Small intestine (tissue), 7 donors: ENCODE measurements around the gene CREB3L4. TPM values are rescaled to one million over a fixed set of nuclear protein-coding genes. Genes with fewer than 3 reads are reported as not detected.
"Not testable (repeated sequence)": the region's sequence is repeated elsewhere in the genome, so short reads cannot be mapped to it uniquely, and the experiment has no call there.

Source experiments
- DNase-seq, 2 donors: peaks; one replicate each; pipeline versions ENCODE4 v3.0.0 to v3.0.0-alpha.2; 2013
- FAIRE-seq: peaks from 2 replicates; lab custom pipeline; 2012; peaks lifted over from hg19 to GRCh38; lab: Jason Lieb, UNC
- H3K27ac ChIP-seq, 3 donors: one replicate each; pipeline ENCODE4 v1.5.1; 2013; ENCODE audit warnings: low read length in 2 of 3, mild to moderate bottlenecking in 2 of 3, control low read depth in 1 of 3, inconsistent platforms in 1 of 3, low read depth in 1 of 3, moderate library complexity in 1 of 3
- H3K27me3 ChIP-seq, 3 donors: one replicate each; pipeline ENCODE4 v1.6.1; 2013; ENCODE audit warnings: low read length in 3 of 3, inconsistent platforms in 1 of 3; ENCODE audit not compliant: control insufficient read depth in 3 of 3, insufficient read depth in 3 of 3
- H3K36me3 ChIP-seq, 3 donors: one replicate each; pipeline ENCODE4 v1.6.1; 2013; ENCODE audit warnings: low read length in 3 of 3, inconsistent platforms in 1 of 3, low read depth in 1 of 3, mild to moderate bottlenecking in 1 of 3, moderate library complexity in 1 of 3; ENCODE audit not compliant: control insufficient read depth in 3 of 3, insufficient read depth in 2 of 3
- H3K4me1 ChIP-seq, 3 donors: one replicate each; pipeline ENCODE4 v1.6.1; 2013; ENCODE audit warnings: low read length in 2 of 3, inconsistent platforms in 1 of 3, low read depth in 1 of 3, mild to moderate bottlenecking in 1 of 3, moderate library complexity in 1 of 3; ENCODE audit not compliant: control insufficient read depth in 3 of 3, insufficient read depth in 2 of 3
- H3K4me3 ChIP-seq, 3 donors: one replicate each; pipeline ENCODE4 v1.5.1; 2013; ENCODE audit warnings: low read length in 3 of 3, control low read depth in 1 of 3, inconsistent platforms in 1 of 3, low read depth in 1 of 3, mild to moderate bottlenecking in 1 of 3, moderate library complexity in 1 of 3
- H3K9me3 ChIP-seq, 2 donors: one replicate each; pipeline ENCODE4 v1.6.1; 2013; ENCODE audit warnings: low read depth in 1 of 2, low read length in 1 of 2; ENCODE audit not compliant: control insufficient read depth in 2 of 2, insufficient read depth in 1 of 2
- WGBS, 3 donors: extraction: QIAGEN DNeasy Blood & Tissue Kit; methylation state at CpG; one replicate each; pipeline ENCODE4 v1.1.7; 2013; 5-methylcytosine and 5-hydroxymethylcytosine counted together
- polyA plus RNA-seq, 4 donors: library from polyadenylated mRNA; stranded (reverse) in 3 of 4; unstranded in 1 of 4; fragments of 200-250 nt in 3 of 4; fragments of 120-200 nt in 1 of 4; gene quantifications; one replicate each; pipeline versions ENCODE4 v1.2.1 to v1.2.3, GENCODE V29; 2013
- donor health status: healthy with polysubstance abuse.
- donor health status: control.
- donor health status: control.
- donor health status: Bipolar disorder and iron deficiency.
- donor health status: healthy.

The CREB3L4 gene
- polyA plus RNA-seq, 4 donors = 5.8 to 24.1 (median 11.7) TPM

- H3K27me3 ChIP-seq = no peaks in the 10 kb centered on the region
- FAIRE-seq = no peak
- H3K4me1 ChIP-seq = peaks cover 0 to 14% (median 4%) of the 10 kb centered on the region in 3 donors
- no peaks in the 10 kb centered on the region for H3K9me3 ChIP-seq
- DNase-seq = no peak
- H3K27ac ChIP-seq = no peak overlapping the region
- 86 to 98% (median 92%) methylated on average over 3 of the region's 3 CpGs for WGBS, 3 donors
- H3K36me3 ChIP-seq = peaks cover 0 to 33% (median 11%) of the 10 kb centered on the region in 3 donors
- no peak overlapping the region for H3K4me3 ChIP-seq
These were observed 27.5 kb downstream of the CREB3L4 start for GRCh38 chr1:153995202-153995601.

- DNase-seq = no peak
- Histone ChIP-seq H3K27ac (no peak overlapping the region), H3K4me1 (peaks cover 0 to 14% (median 4%) of the 10 kb centered on the region in 3 donors), H3K36me3 (peaks cover 0 to 33% (median 11%) of the 10 kb centered on the region in 3 donors), H3K9me3 (no peaks in the 10 kb centered on the region), H3K27me3 (no peaks in the 10 kb centered on the region), H3K4me3 (no peak overlapping the region)
- 93 to 98% (median 96%) methylated on average over 11 of the region's 11 CpGs for WGBS, 3 donors
- no peak for FAIRE-seq
These were observed 27.9 kb downstream of the CREB3L4 start for GRCh38 chr1:153995640-153996039.

DNA sequence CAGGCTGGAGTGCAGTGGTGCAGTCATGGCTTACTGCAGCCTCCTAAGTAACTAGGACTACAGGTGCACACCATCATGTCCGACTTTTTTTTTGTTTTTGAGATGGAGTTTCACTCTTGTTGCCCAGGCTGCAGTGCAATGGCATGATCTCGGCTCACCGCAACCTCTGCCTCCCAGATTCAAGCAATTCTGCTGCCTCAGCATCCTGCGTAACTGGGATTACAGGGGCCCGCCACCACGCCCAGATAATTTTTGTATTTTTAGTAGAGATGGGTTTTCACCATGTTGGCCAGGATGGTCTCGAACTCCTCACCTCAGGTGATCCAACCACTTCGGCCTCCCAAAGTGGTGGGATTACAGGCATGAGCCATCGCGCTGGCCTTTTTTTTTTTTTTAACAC, 29.2 kb downstream of the CREB3L4 start:
- peaks cover 0 to 33% (median 11%) of the 10 kb centered on the region in 3 donors for H3K36me3 ChIP-seq
- not testable (repeated sequence) for H3K27me3 ChIP-seq, H3K4me3 ChIP-seq, FAIRE-seq, DNase-seq, H3K9me3 ChIP-seq, H3K27ac ChIP-seq
- peaks cover 0 to 11% (median 4%) of the 10 kb centered on the region in 3 donors for H3K4me1 ChIP-seq
- WGBS, 3 donors = 94 to 96% (median 94%) methylated on average over 10 of the region's 10 CpGs

DNA sequence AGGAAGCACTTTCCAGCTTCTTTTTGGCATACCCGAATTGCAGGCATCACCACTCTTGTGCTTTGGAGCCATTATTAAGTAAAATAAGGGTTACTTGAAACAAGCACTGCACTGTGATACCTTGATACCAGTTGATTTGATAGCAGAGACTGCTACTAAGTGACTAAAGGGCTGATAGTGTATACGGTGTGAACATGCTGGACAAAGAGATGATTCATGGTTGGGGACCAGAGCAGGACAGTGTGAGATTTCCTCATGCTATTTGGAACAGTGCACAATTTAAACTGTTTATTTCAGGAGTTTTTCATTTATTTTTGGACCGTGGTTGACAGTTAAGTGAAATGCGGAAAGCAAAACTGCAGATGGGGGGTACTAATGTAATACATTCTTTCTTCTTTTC, 32.7 kb downstream of the CREB3L4 start:
- H3K9me3 ChIP-seq = no peaks in the 10 kb centered on the region
- H3K4me1 ChIP-seq = no peaks in the 10 kb centered on the region
- FAIRE-seq = no peak
- no peak overlapping the region for H3K27ac ChIP-seq
- H3K36me3 ChIP-seq = peaks cover 0 to 2% (median 1%) of the 10 kb centered on the region in 3 donors
- WGBS, 3 donors = 77 to 81% (median 80%) methylated on average over 4 of the region's 4 CpGs
- no peak overlapping the region for H3K4me3 ChIP-seq
- no peak for DNase-seq
- no peaks in the 10 kb centered on the region for H3K27me3 ChIP-seq

GRCh38 chr1:154006136-154006535, 38.4 kb downstream of the CREB3L4 start:
- H3K9me3 ChIP-seq = no peaks in the 10 kb centered on the region
- 89 to 98% (median 97%) methylated on average over 3 of the region's 3 CpGs for WGBS, 3 donors
- H3K4me1 ChIP-seq = no peaks in the 10 kb centered on the region
- no peak overlapping the region for H3K27ac ChIP-seq
- no peak for DNase-seq
- no peak for FAIRE-seq
- H3K4me3 ChIP-seq = no peak overlapping the region
- H3K36me3 ChIP-seq = no peaks in the 10 kb centered on the region
- H3K27me3 ChIP-seq = no peaks in the 10 kb centered on the region

- Histone ChIP-seq H3K4me3 (no peak overlapping the region), H3K9me3 (no peaks in the 10 kb centered on the region), H3K27ac (no peak overlapping the region), H3K4me1 (no peaks in the 10 kb centered on the region), H3K36me3 (no peaks in the 10 kb centered on the region), H3K27me3 (no peaks in the 10 kb centered on the region)
- DNase-seq = no peak
- 61 to 83% (median 70%) methylated on average over 1 of the region's 1 CpG for WGBS, 3 donors
- no peak for FAIRE-seq
These were observed 44.4 kb downstream of the CREB3L4 start for GRCh38 chr1:154012129-154012528.

GRCh38 chr1:154012543-154012942, 44.8 kb downstream of the CREB3L4 start:
- not testable (repeated sequence) for H3K27me3 ChIP-seq, H3K27ac ChIP-seq, H3K36me3 ChIP-seq, FAIRE-seq, H3K4me3 ChIP-seq, DNase-seq, H3K9me3 ChIP-seq, H3K4me1 ChIP-seq
- 95 to 97% (median 95%) methylated on average over 14 of the region's 14 CpGs for WGBS, 3 donors

DNA sequence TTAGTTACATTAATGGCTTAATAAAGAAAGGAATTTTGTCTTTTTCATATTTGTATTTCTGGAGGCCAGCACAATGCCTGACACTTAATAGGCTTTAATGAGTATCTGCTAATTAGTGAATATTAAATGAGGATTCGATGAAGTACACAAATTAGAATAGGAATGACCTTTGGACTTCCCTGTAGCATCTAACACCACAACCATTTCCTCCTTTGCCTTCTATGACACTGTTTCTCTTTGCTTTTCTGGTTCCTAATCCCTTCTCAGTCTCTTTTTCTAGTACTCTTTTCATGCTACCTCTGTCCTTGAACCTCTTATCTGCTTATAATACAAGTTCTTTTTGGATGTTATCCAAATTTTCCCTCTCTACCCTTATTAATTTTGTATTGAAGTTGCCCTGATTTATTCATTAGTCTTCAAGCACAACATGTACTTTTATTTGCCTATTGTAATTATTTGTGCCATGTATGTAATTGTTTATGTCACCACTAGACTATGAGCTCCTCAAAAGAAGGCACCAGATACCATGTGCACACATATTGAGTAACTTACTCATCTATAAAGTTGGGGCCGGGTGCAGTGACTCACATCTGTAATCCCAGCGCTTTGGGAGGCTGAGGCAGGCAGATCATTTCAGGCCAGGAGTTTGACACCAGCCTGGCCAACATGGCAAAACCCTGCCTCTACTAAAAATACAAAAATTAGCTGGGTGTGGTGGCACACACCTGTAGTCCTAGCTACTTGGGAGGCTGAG, 46.6 kb downstream of the CREB3L4 start:
- FAIRE-seq (no peak), DNase-seq (peak in 1 of 2 donors; percentile 50)
- Histone ChIP-seq H3K4me3 (no peak overlapping the region), H3K9me3 (no peaks in the 10 kb centered on the region), H3K36me3 (no peaks in the 10 kb centered on the region), H3K4me1 (no peaks in the 10 kb centered on the region), H3K27ac (no peak overlapping the region), H3K27me3 (no peaks in the 10 kb centered on the region)
- WGBS, 3 donors = 28 to 66% (median 55%) methylated on average over 3 of the region's 3 CpGs
